AG20443 (cell line): Measurements from ENCODE around the gene KLK2.

Experiments used
- DNase-seq: peaks from one replicate; pipeline ENCODE4 v3.0.0; 2012; ENCODE audit warnings: low spot score, mixed read lengths

The KLK2 gene

GRCh38 chr19:50873056-50873455 lies at the start of gene KLK2:
KLK2 (plus strand) TSS chr19:50873439; CDS start chr19:50873474, 35 bp downstream.
- no peak for DNase-seq

GRCh38 chr19:50826492-50827240 lies 46.6 kb upstream of the KLK2 start:
- no peak for DNase-seq

DNA sequence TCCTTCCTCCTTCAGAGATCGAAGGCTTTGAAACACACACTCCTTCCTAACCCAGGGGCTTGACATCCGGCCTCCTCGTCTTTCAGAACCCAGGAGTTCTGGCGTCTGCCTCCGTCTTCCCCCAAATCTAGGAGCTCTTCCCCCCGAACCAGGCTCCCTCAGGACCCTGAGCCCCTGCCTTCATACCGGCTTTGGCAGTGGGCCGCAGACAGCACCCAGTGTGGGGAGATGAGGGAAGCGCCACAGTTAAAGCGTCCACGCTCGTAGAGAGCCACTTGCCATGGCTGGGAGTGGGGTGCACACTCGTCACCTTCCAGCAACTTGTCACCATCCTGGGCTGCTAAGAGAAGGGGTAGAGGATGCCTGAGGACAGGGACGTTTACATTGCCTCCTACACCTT lies 45.8 kb upstream of the KLK2 start:
- no peak for DNase-seq

DNA sequence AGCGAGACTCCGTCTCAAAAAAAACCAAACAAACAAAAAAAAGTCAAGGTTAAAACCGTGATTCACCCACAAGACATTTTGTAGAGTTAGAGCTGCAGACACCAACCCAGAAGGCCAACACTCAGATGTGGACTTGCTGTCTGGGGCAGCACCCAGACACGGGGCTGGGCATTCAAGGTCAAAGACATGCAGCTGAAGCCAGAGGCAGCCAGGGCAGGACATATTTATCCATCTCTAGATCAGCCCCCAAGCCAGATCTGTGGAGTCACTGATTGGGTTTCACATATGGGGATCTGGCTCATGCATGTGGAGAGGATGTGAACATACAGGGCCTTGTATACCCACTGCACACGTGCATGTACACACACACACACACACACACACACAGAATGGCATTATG lies 43.4 kb upstream of the KLK2 start:
- no peak for DNase-seq

DNA sequence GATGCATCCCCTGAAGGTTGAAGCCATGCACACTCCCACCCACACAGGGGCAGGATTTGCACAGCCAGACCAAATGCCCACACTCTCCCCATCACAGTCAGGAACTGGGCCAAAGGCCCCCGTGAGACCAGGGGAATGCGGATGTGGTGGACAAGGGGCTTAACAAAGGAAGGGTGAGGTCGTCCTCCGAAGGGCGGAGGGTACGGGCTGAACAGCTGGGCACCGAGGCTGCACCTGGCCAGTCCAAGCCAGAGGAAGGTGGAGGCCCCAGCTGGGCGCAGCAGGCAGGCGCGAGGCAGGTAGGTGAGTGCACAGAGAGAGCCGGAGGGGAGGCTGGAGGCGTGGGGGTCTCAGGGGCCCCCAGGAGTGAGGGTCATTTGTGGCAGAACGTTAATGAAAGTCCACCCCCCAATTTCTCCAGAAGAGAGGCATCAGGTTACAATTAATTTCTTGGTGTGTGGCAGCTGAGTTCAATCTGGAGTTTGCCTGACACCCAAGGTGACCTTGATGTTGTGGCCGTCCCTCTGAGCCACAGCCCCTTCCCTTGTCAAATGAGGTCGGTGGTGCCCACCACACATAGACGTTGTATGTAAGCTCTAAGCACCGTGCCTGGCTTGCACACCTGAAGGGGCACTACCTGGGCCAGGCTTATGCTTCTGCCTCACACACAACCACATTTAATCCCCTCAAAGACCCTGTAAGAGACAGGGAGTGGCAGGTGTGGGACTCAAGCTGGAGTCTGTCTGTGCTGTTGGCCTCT lies 42.8 kb upstream of the KLK2 start:
- DNase-seq = no peak

- DNase-seq = no peak
Observed at GRCh38 chr19:50831026-50831396, 42.2 kb upstream of the KLK2 start.

DNA sequence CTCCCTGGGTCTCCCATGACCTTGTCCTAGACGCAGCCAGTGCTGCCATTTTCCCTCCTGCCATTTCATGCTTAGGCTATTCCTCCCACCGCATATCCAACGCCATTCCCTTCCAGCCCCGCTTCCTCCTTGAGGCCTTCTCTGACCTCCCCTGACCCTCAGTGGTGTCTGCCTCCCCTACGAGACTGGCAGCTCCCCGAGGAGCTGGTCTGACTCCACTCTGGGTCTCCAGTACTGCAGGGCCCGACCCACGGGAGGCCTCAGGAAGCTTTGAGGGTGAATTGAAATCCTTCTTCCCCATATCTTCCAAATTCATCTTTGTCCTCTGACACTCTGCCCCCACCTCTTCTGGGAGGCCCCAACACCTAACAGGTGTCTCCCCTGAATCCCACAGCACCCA lies 40.6 kb upstream of the KLK2 start:
- DNase-seq = no peak

DNA sequence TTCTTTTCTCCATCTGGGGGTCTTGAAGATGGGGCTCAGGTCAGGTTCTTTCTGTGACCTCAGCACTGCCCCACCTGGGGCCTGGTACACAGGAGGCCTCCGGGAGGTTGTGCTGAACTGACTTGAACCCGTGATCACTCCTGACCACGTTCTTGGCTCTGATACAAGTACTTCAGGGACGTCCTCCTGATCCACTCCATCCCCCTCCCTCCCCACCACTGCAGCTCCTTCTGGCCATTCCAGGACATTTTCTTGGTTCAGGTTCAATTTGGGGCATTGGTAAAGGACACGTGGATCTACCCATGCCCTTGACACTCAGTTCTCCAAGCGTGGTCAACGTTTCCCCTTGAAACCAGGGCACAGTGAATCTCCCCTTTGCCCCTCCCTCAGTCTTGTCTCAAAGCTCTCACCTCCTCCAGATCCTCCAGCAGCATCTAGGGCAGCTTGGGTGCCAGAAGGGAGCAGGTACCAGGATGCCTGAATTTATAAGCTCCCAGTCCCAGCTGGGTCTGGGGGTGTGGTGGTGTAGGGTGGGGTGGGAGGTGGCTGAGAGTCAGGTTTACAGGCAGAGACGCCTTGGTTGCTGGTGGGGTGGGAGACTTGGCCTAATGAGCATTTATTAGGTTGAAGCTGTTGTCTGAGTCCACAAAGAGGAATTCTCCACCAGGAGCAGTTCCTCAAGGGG lies 40.0 kb upstream of the KLK2 start, which contains the start of gene KLK15:
KLK15 (minus strand) TSS at position 458 of the 685 bp plus-strand sequence. CDS start 2,082 bp downstream, outside the sequence.
- no peak for DNase-seq

DNA sequence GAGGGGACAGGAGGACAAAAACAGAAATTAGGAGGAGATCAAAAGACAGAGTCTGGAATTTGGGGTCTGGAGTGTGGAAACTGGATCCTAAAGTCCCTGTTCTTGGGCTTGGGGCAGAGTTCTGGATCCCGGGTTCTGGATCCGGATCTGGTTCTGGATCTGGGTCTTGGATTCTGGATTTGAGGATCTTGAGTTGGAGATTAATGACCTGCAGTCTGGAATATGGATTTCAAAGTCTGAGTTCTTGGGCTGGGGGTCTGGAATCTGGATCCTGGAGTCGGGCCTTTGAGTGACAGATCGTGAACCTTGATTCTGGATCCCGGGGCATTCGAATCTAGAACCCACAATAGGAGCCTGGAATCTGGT lies 39.5 kb upstream of the KLK2 start:
- no peak for DNase-seq

GRCh38 chr19:50835103-50835784 lies 38.0 kb upstream of the KLK2 start:
- no peak for DNase-seq

DNA sequence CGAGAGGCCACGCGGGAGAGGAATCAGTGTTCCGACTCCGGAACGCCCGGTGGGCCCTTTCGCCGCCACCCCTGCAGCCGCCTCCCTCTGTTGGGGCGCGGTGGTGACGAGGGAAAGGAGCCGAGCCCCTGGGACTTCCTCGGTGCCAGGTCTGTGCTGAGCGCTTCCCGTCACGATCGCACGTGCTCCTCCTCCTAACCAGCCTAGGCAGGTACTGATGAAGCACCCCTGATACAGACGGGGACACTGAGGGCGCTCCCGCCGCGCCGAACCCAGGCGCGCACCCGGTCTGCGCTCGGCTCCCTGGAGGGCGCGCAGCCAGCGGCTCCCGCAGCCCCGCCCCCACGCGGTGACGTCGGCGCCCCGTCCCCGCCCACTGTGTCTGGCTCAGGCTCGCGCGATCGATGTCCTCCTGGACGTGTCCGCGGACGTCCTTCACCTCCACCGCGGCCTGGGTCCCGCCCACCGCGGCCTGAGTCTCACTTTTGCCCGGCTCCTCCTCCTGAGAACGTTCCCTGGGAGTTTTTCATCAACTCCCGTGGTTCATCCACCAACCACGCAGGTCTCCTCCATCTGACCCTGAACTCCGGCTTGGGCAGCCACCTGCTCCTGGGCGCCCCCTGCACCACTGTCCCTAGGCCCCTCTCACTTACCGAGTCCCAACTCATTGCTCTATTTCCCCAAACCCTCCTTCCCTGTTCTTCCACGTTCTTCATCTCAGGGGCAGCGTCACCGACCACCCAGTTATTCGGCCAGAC lies 37.3 kb upstream of the KLK2 start:
- DNase-seq = peak; percentile 93

GRCh38 chr19:50836543-50837195 lies 36.6 kb upstream of the KLK2 start:
- no peak for DNase-seq

DNA sequence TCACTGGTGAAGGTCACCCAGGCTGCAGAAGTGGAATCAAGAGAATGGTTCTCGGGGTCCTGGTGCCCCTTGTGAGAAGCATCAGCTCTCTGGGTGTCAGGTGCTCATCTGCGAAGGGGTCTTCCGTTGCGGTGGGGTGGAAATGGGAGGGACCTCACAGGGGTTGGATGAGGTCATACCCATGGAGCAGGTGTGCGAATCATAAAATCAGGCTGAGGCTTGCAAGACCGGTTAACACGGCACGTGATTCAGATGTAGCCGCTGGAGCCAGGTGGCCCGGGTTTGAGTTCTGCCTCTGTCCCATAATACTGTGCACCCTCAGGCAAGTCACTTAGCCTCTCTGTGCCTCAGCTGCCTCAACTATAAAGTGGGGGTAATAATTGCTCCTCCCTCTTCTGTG lies 35.9 kb upstream of the KLK2 start:
- no peak for DNase-seq

DNA sequence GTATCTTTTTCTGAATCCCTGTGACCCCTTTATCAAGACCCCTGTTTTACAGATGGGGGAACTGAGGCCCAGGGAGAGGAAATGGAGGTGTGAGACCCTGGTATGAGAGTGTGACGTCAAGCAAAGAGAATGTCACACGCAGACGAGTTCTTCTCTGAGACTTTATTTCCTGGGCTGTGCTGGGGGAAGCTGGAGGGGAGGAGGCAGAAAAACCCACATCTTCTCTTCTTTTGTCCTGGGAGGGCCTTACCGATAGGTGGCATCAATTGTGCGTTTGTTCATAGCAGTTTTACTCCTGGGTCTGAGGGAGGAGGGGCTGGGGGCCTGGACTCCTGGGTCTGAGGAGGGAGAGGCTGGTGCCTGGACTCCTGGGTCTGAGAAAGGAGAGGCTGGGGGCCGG lies 35.0 kb upstream of the KLK2 start:
- DNase-seq = no peak

DNA sequence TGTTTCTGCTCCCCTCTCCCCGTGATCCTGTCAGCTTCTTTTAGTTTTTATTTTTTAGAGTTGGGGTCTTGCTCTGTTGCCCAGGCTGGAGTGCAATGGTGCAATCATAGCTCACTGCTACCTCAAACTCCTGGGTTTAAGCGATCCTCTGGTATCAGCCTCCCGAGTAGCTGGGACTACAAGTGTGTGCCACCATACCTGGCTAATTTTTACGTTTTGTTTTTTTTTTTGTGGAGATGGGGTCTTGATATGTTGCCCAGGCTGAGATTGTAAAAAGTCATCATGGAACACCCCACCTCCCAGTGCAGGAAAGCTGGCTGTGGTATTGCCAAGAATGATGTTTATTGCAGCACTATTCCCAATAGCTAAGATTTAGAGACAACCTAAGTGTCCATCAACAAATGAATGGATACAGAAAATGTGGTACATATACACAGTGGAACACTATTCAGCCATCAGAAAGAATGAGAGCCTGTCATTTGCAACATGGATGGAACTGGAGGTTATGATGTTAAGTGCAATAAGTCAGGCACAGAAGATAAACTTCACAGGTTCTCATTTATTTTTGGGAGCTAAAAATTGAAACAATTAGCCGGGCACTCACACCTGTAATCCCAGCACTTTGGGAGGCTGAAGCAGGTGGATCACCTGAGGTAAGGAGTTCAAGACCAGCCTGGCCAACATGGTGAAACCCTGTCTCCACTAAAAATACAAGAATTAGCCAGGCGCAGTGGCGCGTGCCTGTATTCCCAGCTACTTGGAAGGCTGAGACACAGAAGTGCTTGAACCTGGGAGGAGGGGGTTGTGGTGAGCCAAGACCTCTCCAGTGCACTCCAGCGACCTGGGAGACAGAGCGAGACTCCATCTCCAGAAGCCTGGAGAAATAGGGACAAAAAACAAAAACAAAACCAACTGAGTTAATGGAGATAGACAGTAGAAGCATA lies 33.3 kb upstream of the KLK2 start:
- DNase-seq = no peak

DNA sequence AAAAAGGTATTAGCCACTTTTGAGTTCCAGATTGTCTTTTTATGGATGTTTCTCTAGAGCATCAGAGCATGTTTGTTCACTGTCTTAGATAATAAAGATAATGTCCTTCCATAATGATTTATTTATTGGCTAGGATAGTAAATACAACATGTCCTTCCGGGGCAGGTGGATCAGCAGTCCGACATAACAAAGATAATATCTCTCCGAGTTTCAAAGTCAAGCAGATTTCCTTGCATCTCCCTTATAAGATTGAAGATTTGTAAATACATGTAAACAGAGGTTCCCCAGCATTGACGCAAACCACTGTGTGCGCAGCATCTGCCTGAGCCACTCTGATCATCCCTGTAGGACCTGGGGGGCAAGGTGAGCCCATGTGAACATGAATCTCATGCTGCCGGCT lies 31.1 kb upstream of the KLK2 start:
- DNase-seq = no peak

GRCh38 chr19:50843205-50843604 lies 30.0 kb upstream of the KLK2 start:
- no peak for DNase-seq

DNA sequence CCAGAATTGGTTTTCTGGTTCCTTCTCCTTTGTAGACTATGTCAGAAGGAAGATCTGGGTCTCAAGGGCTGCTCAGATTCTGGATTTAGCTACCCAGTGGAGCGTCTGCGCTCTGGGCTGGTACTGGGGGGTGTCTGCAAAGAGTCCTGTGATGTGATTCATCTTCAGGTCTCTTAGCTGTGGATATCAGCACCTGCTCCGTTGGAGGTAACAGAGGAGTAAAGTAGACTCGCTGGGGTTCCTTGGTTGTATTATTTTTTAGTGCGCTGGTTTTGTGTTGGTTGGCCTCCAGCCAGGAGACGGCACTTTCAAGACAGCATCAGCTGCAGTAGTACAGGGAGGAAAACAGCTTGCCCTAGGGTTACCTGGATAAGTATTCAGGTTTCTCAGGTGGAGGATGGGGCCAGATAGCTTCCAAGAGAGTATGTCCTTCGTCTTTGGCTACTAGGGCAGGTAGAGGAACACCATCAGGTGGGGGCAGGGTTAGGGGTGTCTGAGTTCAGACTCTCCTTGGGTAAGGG lies 29.5 kb upstream of the KLK2 start:
- no peak for DNase-seq

DNA sequence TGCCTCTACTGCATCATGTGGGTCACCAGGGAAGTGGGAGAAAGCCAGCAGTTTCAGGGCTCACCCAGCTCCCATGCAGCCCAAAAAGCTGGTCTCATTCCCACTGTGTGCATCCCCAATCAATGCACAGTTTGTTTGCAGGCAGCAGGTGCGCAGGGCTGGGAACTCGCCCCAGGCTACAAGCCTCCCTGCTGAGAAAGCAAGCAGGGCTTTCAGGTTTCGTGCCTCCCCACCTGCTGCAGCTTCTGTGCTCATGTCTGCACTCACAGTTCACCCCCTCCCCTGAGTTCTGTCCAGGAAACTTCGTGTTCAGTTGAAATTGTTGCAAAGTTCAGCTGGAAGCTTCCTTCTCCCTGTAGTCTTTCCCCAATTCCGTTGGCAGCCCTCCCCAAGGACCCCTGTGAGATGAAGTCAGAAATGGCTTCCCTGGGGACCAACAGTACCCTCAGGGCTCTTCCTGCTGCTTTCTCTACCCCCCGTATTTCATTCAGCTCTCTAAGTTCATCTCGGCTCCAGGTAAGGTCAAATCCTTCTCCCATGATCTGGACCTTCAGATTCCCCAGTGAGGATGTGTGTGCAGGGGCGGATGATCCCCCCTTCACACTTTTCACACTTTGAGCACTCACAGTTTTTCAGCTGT lies 28.8 kb upstream of the KLK2 start:
- no peak for DNase-seq
